OCI-LY7 (cell line): Measurements from ENCODE around the gene PTCD1. TPM values are rescaled to one million over a fixed set of nuclear protein-coding genes. Genes with fewer than 3 reads are reported as not detected.

Experiments used
- BruUV-seq: library from RNA; stranded (reverse); fragments of 400-500 nt; replicated peaks from 2 replicates; lab custom pipeline; 2021; lab: Mats Ljungman, UMichigan
- CTCF ChIA-PET: fragments of 300-600 bp; sonication (Branson Sonifier 250); formaldehyde crosslinking; loops from one replicate; lab custom pipeline; 2022; ENCODE audit warnings: antibody characterized with exemption; ENCODE audit not compliant: unreplicated experiment; lab: Charles Lee
- POLR2A ChIA-PET: fragments of 300-600 bp; sonication (Branson Sonifier 250); formaldehyde crosslinking; loops from one replicate; lab custom pipeline; 2022; ENCODE audit warnings: antibody characterized with exemption; lab: Charles Lee
- DNase-seq: peaks from one replicate; pipeline ENCODE4 v3.0.0-alpha.2; 2015; ENCODE audit warnings: low spot score
- H2AFZ ChIP-seq: fragments of 200-600 bp; sonication (generic), shearing (Covaris generic); 2 replicates; pipeline ENCODE4 v1.6.1; 2014; ENCODE audit warnings: mild to moderate bottlenecking, antibody characterized with exemption, low read length, moderate library complexity
- H3K27ac ChIP-seq: fragments of 200-600 bp; sonication (generic); 2 replicates; pipeline ENCODE4 v1.5.1; 2014; ENCODE audit warnings: mixed run types, low read depth, mild to moderate bottlenecking, moderate library complexity, low read length, inconsistent platforms; ENCODE audit not compliant: poor library complexity, severe bottlenecking
- H3K36me3 ChIP-seq: fragments of 200-600 bp; sonication (generic); 2 replicates; pipeline ENCODE4 v1.6.1; 2014; ENCODE audit warnings: mild to moderate bottlenecking, antibody characterized with exemption, low read length, moderate library complexity, mixed read lengths; ENCODE audit not compliant: insufficient read depth
- H3K4me1 ChIP-seq: fragments of 200-600 bp; sonication (generic); 2 replicates; pipeline ENCODE4 v1.5.1; 2014; ENCODE audit warnings: mild to moderate bottlenecking, low read length; ENCODE audit not compliant: insufficient read depth, poor library complexity, severe bottlenecking
- H3K4me2 ChIP-seq: fragments of 200-600 bp; sonication (generic); 2 replicates; pipeline ENCODE4 v1.6.1; 2014; ENCODE audit warnings: mild to moderate bottlenecking, low read length
- H3K4me3 ChIP-seq: fragments of 200-600 bp; sonication (generic); 2 replicates; pipeline ENCODE4 v1.5.1; 2014; ENCODE audit warnings: mild to moderate bottlenecking, low read depth, low read length; ENCODE audit not compliant: poor library complexity, severe bottlenecking
- H3K79me2 ChIP-seq: fragments of 200-600 bp; sonication (generic); 2 replicates; pipeline ENCODE4 v1.6.1; 2016; ENCODE audit warnings: low read depth, mild to moderate bottlenecking, low read length, moderate library complexity, mixed read lengths; ENCODE audit not compliant: insufficient read depth
- H3K9me2 ChIP-seq: fragments of 200-600 bp; sonication (generic); 2 replicates; pipeline ENCODE4 v1.6.1; 2016; ENCODE audit warnings: mild to moderate bottlenecking, low read length, mixed read lengths; ENCODE audit not compliant: insufficient read depth
- H3K9me3 ChIP-seq: fragments of 200-600 bp; sonication (generic); 2 replicates; pipeline ENCODE4 v1.6.1; 2014; ENCODE audit warnings: mild to moderate bottlenecking, mixed run types, low read length, mixed read lengths
- H4K20me1 ChIP-seq: fragments of 200-600 bp; sonication (generic); 2 replicates; pipeline ENCODE4 v1.6.1; 2014; ENCODE audit warnings: mild to moderate bottlenecking, antibody characterized with exemption, low read length, moderate library complexity, mixed read lengths; ENCODE audit not compliant: insufficient read depth
- EZH2phosphoT487 ChIP-seq: fragments of 200-600 bp; sonication (generic); IDR thresholded peaks from 2 replicates; pipeline ENCODE4 v1.6.1; 2018; ENCODE audit warnings: low read depth, borderline replicate concordance, mild to moderate bottlenecking, mixed run types, antibody characterized with exemption, low read length, moderate library complexity, mixed read lengths
- intact Hi-C: fragments of 100-400 bp; cut with micrococcal nuclease; formaldehyde crosslinking; loops from one replicate; pipeline ENCODE4 v1.10.0; 2022; ENCODE audit not compliant: unreplicated experiment
- total RNA-seq, 2 experiments: library from RNA; depleted of rRNA in 1 of 2; stranded (reverse); fragments of >200 nt in 1 of 2; shearing (Covaris generic) in 1 of 2; gene quantifications; 2 replicates each; pipeline ENCODE4 v1.2.3, GENCODE V29; 2014 to 2022
- TF ChIP-seq, protein P1 (sequence below): fragments of 200-600 bp; sonication (generic); conservative IDR thresholded peaks from 2 replicates; pipeline ENCODE4 v1.5.1; 2014; ENCODE audit warnings: mild to moderate bottlenecking, antibody characterized with exemption, low read length, moderate library complexity, mixed read lengths

PTCD1 gene
- total RNA-seq, 2 experiments from 2014 or later, result 11.0 to 11.3 TPM

DNA sequence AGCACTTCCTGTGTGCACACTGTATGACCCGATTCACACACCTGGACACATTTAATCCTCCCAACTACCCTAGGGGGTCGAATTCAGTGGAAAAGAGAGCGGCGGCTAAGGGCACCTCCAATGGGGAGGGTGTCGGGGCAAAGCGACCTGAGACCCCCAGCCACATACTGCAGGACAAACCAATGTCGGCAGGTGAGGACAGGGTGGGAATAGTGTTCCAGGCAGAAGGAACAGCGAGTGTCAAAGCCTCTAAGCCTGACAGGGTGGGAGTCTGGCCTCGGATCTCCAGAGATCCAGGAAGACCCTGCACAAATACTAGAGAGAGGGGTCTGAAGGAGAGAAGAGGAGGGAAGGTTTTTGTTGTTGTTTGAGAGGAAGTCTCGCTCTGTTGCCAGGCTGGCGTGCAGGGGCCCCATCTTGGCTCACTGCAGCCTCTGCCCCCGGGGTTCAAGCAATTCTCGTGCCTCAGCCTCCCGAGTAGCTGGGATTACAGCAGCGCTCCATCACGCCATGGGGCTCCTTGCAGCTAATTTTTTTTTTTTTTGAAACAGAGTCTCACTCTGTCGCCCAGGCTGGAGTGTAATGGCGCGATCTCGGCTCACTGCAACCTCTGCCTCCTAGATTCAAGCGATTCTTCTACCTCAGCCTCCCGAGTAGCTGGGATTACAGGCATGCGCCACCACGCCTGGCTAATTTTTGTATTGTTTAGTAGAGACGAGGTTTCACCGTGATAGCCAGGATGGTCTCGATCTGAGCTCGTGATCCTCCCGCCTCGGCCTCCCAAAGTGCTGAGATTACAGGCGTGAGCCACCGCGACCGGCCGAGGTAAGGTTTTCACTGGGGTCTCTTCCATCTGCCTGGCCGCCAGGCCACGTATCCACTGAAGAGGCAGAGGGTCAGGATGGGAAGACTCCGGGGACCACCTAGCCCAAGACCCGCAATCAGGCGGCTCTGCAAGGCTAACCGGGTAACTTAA is 65.2 kb downstream of the PTCD1 start:
- POLR2A ChIA-PET, result interaction anchor here (0.5 to 0.6 kb wide), 4 partner anchors 60 to 1015 kb away, joined by 3 to 4 read pairs (median 3); no protein-coding TSS in a partner anchor
- no peak overlapping the region for H3K27ac ChIP-seq
- peaks cover 33% of the 10 kb centered on the region for H3K79me2 ChIP-seq
- H3K36me3 ChIP-seq, result peaks cover 27% of the 10 kb centered on the region
- no peak for DNase-seq
- H3K9me3 ChIP-seq, result no peaks in the 10 kb centered on the region; the same call in 1 of the 2 replicates
- H3K4me2 ChIP-seq, result peak overlapping the region; percentile 74
- peak overlapping the region; percentile 90 for H3K4me3 ChIP-seq
- peaks cover 15% of the 10 kb centered on the region for H3K4me1 ChIP-seq
- H2AFZ ChIP-seq, result peak overlapping the region; percentile 84; the same call in 1 of the 2 replicates
- intact Hi-C loops, result loop anchor here (5.0 kb wide), 1 partner anchor 34 kb away; the partner anchor contains the start of genes BUD31 and PDAP1
- no peaks in the 10 kb centered on the region for H3K9me2 ChIP-seq
- no peaks in the 10 kb centered on the region for H4K20me1 ChIP-seq
- CTCF ChIA-PET, result no interaction called here
- no TSS peak for BruUV-seq
- TF ChIP-seq EZH2phosphoT487, result no peak
- TF ChIP-seq, protein P1, sequence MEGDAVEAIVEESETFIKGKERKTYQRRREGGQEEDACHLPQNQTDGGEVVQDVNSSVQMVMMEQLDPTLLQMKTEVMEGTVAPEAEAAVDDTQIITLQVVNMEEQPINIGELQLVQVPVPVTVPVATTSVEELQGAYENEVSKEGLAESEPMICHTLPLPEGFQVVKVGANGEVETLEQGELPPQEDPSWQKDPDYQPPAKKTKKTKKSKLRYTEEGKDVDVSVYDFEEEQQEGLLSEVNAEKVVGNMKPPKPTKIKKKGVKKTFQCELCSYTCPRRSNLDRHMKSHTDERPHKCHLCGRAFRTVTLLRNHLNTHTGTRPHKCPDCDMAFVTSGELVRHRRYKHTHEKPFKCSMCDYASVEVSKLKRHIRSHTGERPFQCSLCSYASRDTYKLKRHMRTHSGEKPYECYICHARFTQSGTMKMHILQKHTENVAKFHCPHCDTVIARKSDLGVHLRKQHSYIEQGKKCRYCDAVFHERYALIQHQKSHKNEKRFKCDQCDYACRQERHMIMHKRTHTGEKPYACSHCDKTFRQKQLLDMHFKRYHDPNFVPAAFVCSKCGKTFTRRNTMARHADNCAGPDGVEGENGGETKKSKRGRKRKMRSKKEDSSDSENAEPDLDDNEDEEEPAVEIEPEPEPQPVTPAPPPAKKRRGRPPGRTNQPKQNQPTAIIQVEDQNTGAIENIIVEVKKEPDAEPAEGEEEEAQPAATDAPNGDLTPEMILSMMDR, result no peak

DNA sequence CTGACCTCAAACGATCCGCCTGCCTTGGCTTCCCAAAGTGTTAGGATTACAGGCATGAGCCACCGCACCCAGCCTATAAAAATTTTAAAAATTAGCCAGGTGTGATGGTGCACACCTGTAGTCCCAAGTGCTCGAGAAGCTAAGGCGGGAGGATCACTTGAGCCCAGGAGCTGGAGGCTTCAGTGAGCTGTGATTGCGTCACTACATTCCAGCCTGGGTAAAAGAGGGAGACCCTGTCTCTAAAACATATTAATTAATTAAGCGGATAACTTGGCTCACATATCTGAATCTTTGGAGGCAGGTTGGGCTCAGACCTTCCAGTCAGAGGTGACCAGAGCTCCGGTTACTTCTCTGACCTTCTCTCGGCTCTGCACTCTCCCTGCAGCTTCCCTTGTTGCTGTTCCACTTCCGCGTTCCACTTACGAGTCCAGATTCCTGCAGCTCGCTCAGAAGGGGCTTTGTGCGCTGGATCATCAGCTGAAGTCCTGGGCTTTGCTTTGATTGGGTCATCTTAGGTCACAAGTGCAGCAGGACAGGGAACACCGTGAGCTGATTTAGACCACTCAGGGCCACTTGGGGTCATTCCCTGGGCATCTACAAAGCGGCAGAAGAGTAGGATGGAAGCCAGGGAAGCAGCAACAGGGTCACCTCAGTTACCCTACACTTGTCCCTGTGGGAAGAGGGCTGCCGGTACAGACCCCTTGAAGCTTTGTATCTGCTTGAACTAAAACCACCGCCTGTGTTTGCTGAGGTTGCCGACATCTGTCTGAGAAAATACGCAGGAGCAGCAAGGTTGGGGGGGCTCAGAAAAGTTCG is 66.1 kb downstream of the PTCD1 start:
- TF ChIP-seq, protein P1, result no peak
- no peak for TF ChIP-seq EZH2phosphoT487
- Histone ChIP-seq H3K4me2 (no peak overlapping the region), H3K9me2 (no peaks in the 10 kb centered on the region), H3K9me3 (no peaks in the 10 kb centered on the region), H3K79me2 (peaks cover 27% of the 10 kb centered on the region), H3K27ac (no peak overlapping the region), H3K36me3 (peaks cover 20% of the 10 kb centered on the region), H4K20me1 (no peaks in the 10 kb centered on the region), H3K4me1 (peaks cover 13% of the 10 kb centered on the region), H3K4me3 (no peak overlapping the region), H2AFZ (no peak overlapping the region)
- POLR2A ChIA-PET, result interaction anchor here (0.5 to 0.6 kb wide), 4 partner anchors 61 to 1016 kb away, joined by 3 to 5 read pairs (median 4); no protein-coding TSS in a partner anchor
- BruUV-seq, result no TSS peak
- intact Hi-C loops, result loop anchor here (5.0 kb wide), 1 partner anchor 35 kb away; the partner anchor contains the start of genes BUD31 and PDAP1
- CTCF ChIA-PET, result no interaction called here
- no peak for DNase-seq
